ENCODE results near the gene CST6. TPM values are rescaled to one million over a fixed set of nuclear protein-coding genes. Genes with fewer than 3 reads are reported as not detected.

Gene CST6
- total and polyA plus RNA-seq, 5 experiments from 2014 or later = not detected

DNA sequence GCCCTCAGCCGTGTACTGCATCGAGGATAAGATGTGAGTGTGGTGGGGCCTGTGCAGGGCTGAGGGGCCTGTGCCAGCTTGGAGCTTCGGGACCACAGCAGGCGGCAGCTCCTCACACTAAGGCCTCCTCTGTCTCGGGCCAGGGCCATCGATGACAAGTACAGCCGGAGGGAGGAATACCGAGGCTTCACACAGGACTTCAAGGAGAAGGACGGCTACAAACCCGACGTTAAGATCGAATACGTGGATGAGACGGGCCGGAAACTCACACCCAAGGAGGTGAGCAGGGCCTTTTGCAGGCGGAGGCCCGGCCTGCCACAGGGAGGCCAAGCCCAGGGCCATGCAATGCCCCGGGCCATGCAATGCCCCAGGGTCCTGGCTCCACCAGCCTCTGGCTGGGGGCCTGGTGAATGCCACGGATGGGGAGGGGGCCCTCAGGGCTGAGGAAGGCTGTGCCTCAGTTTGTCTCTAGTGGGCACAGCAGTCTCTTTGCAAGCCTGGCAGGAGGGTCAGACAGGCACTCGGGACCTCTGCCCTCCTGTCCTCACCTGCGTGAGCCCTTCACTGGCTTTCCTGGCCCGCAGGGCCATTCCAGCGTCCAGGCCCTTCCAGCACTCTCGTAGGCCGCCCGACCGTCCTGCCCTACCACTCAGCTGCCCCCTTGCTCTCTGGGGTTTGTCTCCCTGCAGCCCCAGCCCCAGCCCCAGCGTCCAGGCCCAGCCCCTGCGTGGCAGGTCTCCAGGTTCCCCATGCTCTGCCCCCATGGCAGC is 34.0 kb upstream of the CST6 start:
- no peaks in the 10 kb centered on the region for H3K27me3 Mint-ChIP-seq
- DNase-seq = no peak
- H3K27ac Mint-ChIP-seq = peak overlapping the region in 1 of 10 donors; percentile 92
- no peak overlapping the region for H3K4me3 Mint-ChIP-seq
- no peak for ATAC-seq
- peaks cover 3 to 8% (median 5%) of the 10 kb centered on the region in 4 donors for H3K4me1 Mint-ChIP-seq
- POLR2A ChIA-PET = interaction anchor here (0.6 to 1.7 kb wide), 4 partner anchors 18 to 291 kb away, joined by 3 to 4 read pairs (median 3); no protein-coding TSS in a partner anchor
- H3K36me3 Mint-ChIP-seq = peaks cover 0 to 62% (median 6%) of the 10 kb centered on the region in 3 donors
- H3K9me3 Mint-ChIP-seq = no peaks in the 10 kb centered on the region

DNA sequence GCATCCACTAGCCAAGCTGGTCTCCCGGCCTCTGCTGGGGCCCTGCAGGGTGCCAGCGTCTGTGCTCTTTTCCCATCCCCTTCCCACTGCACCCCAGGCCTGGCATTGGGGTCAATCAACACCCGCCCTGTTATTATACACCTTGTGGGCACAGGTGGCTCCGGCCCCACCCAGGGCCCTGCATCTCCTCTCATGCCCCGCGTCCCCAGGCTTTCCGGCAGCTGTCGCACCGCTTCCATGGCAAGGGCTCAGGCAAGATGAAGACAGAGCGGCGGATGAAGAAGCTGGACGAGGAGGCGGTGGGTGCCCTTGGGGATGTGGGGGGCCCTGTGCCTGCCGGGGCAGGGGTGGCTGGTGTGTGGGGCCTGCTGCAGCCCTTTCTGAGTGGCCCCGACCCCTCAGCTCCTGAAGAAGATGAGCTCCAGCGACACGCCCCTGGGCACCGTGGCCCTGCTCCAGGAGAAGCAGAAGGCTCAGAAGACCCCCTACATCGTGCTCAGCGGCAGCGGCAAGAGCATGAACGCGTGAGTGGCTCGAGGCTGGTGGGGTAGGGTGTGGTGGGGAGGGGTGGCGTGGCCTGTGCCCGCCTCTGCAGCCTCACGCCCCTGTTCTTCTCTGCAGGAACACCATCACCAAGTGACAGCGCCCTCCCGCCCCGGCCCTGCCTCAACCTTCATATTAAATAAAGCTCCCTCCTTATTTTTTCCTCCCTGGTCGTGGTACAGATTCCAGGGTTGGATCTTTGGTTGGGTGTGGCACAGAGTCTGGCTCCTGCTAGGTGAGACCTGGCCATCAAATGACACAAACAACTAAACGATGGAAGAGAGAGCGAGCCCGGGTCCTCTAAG is 33.2 kb upstream of the CST6 start:
- H3K9me3 Mint-ChIP-seq = no peaks in the 10 kb centered on the region
- no peaks in the 10 kb centered on the region for H3K27me3 Mint-ChIP-seq
- H3K36me3 Mint-ChIP-seq = peaks cover 0 to 54% (median 6%) of the 10 kb centered on the region in 3 donors
- H3K4me3 Mint-ChIP-seq = no peak overlapping the region
- peaks cover 3 to 8% (median 5%) of the 10 kb centered on the region in 4 donors for H3K4me1 Mint-ChIP-seq
- ATAC-seq (no peak), DNase-seq (peak in 1 of 10 donors; percentile 64)
- POLR2A ChIA-PET = interaction anchor here (0.6 to 1.7 kb wide), 4 partner anchors 19 to 292 kb away, joined by 3 to 5 read pairs (median 4); partner anchors contain the start of gene FIBP
- peak overlapping the region in 3 of 10 donors; percentile 40 to 76 (median 67) for H3K27ac Mint-ChIP-seq

DNA sequence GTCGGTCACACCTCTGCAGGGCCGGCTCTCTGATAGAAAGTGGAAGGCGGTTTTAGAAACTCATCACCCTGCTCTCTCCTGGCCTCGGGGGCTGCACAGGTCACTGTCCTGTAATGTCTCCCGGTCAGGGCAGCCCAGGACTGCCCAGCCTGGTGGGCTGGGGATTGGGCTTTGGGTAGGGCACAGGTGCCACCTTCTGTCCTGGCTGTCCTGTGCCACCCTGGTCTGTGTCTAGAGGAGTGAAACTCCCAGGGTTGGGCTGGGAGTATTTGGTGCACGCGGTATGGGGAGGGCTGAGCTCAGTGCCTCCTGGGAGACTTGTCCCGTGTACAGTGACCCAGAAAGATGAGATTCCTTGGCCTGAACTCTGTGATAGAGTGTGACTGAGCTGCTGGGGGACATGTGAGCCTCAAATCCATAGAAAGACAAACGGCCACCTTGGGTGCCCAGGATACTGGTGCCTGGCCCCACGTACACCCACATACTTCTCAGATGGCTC is 32.5 kb upstream of the CST6 start:
- peaks cover 3 to 8% (median 5%) of the 10 kb centered on the region in 4 donors for H3K4me1 Mint-ChIP-seq
- H3K36me3 Mint-ChIP-seq = peaks cover 0 to 49% (median 4%) of the 10 kb centered on the region in 3 donors
- ATAC-seq = no peak
- H3K9me3 Mint-ChIP-seq = no peaks in the 10 kb centered on the region
- no peak for DNase-seq
- peak overlapping the region in 5 of 10 donors; percentile 19 to 85 (median 63) for H3K27ac Mint-ChIP-seq
- POLR2A ChIA-PET = interaction anchor here (1.2 to 1.7 kb wide), 2 partner anchors 91 to 121 kb away, joined by 3 to 5 read pairs; partner anchors contain the start of gene FIBP
- no peak overlapping the region for H3K4me3 Mint-ChIP-seq
- no peaks in the 10 kb centered on the region for H3K27me3 Mint-ChIP-seq

DNA sequence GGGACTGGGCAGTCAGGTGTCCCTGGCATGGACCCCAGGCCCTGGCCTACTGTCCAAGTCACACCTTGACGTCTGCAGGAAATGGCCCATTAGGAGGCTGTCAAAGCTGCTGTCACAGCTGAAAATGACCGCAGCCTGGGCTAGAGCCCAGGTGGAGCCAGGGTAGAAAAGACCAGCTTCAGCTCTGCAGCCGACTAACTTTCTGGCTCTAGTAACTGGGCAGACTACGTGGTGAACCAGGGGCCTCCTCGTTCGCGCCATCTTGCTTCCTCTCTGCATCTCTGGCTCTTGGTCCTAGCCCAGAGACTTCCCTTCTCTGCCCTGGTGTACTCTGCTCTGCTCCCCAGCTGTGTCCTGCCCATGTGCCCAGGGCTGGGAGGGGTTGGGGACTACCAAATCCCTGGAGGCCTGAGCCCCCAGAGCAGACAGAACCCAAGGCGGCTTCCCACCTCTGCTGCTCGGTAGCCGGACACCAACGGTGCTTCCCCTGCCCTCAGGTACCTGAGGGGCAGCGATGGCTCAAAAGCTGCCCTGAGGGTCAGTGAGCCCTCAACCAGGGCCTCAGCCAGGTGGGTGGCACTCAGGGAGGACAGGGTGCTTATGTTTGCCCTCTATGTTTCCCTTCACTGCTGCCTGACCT is 30.6 kb upstream of the CST6 start:
- POLR2A ChIA-PET = interaction anchor here (0.9 to 1.3 kb wide), 3 partner anchors 9 to 97 kb away, joined by 4 to 5 read pairs (median 5); partner anchors contain the start of gene FIBP
- Mint-ChIP-seq H3K36me3 (peaks cover 0 to 34% (median 4%) of the 10 kb centered on the region in 3 donors), H3K9me3 (no peaks in the 10 kb centered on the region), H3K4me3 (no peak overlapping the region), H3K4me1 (no peaks in the 10 kb centered on the region), H3K27me3 (no peaks in the 10 kb centered on the region), H3K27ac (peak overlapping the region in 6 of 10 donors; percentile 33 to 86 (median 60))
- DNase-seq = no peak
- ATAC-seq = peak in 1 of 2 donors; percentile 8

DNA sequence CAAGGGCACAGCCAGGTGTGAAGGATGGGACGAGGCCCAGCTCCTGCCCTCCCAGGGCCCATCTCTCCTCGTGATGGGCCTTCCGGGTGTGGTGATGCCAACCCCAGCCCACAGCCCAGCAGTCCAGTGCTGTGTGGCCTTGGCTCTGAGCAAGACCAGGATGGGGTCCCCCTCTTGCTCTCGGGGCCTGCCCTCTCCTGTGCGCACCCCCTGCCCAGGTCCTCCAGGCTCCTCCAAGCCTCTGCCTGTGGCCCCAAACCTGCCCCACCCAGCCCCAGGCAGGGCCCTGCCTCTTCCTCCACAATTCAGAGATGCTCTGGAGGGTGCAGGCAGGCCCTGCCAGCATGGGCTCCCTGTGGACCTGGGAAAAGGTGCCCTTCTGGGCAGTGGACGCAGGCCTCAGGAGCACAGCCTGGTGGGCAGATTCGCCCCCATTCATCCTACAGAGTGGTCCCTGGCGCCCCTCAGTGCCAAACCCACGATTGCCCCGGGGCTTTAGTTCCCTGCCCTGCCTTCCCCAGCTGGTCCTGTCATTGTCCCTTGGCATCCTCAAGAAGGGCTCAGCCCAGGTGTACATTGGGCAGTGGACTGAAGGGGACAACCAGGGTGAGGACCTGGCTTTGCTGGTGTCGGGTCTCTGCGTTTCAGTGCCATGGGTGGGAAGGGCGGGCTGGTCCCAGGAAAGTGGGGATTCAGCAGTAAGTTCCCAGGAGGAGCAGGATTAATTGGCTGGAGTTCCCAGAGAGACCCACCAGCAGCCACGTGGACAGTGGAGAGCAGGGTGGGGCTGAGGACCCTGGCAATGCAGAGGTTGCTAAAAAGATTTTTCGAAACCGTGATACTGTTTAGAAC is 29.6 kb upstream of the CST6 start:
- Mint-ChIP-seq H3K9me3 (no peaks in the 10 kb centered on the region), H3K36me3 (peaks cover 0 to 25% (median 4%) of the 10 kb centered on the region in 3 donors), H3K4me3 (no peak overlapping the region), H3K4me1 (no peaks in the 10 kb centered on the region), H3K27me3 (no peaks in the 10 kb centered on the region), H3K27ac (peak overlapping the region in 2 of 10 donors; percentile 53 to 81)
- DNase-seq (no peak), ATAC-seq (no peak)
- POLR2A ChIA-PET = interaction anchor here (0.6 to 1.4 kb wide), 4 partner anchors 10 to 94 kb away, joined by 3 to 5 read pairs (median 4); partner anchors contain the start of gene FIBP

DNA sequence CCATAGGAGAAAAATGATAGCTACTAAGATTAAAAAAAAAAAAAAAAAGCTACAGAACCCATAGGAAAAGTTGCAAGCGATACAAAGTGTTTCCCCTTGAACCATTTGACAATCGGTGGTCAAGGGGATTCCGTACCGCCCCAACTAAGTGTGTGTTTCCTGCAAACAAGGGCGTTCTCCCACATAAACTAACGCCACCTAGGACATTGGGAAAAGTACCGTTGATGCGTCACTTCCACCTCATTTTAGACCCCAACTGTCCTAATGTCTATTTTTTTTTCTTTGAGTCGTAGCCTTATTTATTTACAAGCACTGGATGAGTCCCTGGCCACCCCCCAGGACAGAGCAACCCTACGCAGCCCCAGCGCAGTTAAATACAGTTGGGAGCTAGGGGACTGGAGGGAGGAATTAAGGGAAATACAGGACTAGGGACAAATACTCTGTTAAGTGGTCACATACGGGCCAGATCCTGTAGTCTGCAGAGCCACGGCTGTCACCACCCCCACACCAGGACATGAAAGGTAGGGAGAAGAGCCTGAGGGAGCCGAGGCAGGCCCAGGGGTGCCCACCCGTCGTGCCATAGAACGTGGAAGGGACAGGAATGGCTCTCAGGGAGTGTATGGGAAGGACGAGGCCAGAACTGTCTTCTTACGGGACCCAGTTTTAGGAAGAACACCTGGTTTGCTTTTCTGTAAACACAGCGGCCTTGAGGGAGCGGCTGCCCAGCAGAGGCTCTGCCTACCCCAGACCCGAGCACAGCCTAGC is 28.8 kb upstream of the CST6 start:
- ATAC-seq (no peak), DNase-seq (no peak)
- H3K27ac Mint-ChIP-seq = no peak overlapping the region
- H3K36me3 Mint-ChIP-seq = peaks cover 0 to 20% (median 4%) of the 10 kb centered on the region in 3 donors
- POLR2A ChIA-PET = interaction anchor here (1.4 kb wide), 1 partner anchor 9 kb away, joined by 3 read pairs; no protein-coding TSS in a partner anchor
- no peaks in the 10 kb centered on the region for H3K27me3 Mint-ChIP-seq
- H3K4me3 Mint-ChIP-seq = no peak overlapping the region
- no peaks in the 10 kb centered on the region for H3K9me3 Mint-ChIP-seq
- H3K4me1 Mint-ChIP-seq = no peaks in the 10 kb centered on the region

DNA sequence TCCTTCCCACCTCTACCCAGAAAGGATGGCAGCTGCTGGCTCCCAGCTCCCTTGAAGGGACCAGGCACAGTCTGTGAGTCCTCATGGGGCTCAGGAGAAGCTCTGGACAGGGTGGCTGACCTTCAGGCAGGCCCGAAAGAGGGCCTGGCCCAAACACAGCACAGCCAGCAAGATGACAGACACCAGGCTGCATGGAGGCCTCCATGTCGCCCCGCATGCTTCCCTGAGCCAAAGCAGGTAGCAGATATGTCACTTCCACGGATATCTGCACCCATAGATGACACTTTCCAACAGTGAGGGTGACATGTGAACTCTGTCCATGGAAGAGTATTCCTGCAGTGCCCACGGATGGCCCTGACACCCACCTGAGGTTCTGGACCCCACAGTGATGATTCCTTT is 28.2 kb upstream of the CST6 start:
- no peaks in the 10 kb centered on the region for H3K27me3 Mint-ChIP-seq
- peaks cover 0 to 14% (median 4%) of the 10 kb centered on the region in 3 donors for H3K36me3 Mint-ChIP-seq
- ATAC-seq (no peak), DNase-seq (no peak)
- no peak overlapping the region for H3K27ac Mint-ChIP-seq
- no peaks in the 10 kb centered on the region for H3K9me3 Mint-ChIP-seq
- H3K4me3 Mint-ChIP-seq = no peak overlapping the region
- POLR2A ChIA-PET = interaction anchor here (1.4 kb wide), 1 partner anchor 9 kb away, joined by 3 read pairs; no protein-coding TSS in a partner anchor
- H3K4me1 Mint-ChIP-seq = no peaks in the 10 kb centered on the region

DNA sequence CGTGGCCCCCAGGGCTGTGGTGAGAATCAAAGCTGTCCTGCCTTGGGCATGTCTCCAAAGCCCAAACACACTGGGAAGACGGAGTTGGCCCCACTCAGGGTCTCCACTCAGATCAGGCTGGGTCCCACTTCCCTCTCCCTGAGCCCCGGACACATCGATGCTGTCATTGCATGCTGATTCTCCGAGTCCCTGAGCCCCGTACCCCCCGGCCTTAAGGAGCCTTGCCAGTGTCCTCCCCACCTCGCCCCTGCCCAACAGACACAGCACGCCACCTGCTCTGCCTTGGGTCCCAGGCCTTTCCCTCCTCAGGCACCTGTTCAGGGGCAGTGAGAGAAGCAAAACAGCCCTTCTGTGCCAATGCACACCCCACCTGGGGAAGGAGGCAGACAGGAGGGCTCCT is 24.5 kb upstream of the CST6 start:
- Mint-ChIP-seq H3K27ac (no peak overlapping the region), H3K4me1 (peaks cover 1 to 7% (median 5%) of the 10 kb centered on the region in 4 donors), H3K9me3 (no peaks in the 10 kb centered on the region), H3K36me3 (peaks cover 0 to 2% (median 0%) of the 10 kb centered on the region in 3 donors), H3K27me3 (no peaks in the 10 kb centered on the region), H3K4me3 (no peak overlapping the region)
- no peak for ATAC-seq
- no peak for DNase-seq
- POLR2A ChIA-PET = interaction anchor here (0.6 to 1.3 kb wide), 3 partner anchors 27 to 99 kb away, joined by 3 read pairs; no protein-coding TSS in a partner anchor

DNA sequence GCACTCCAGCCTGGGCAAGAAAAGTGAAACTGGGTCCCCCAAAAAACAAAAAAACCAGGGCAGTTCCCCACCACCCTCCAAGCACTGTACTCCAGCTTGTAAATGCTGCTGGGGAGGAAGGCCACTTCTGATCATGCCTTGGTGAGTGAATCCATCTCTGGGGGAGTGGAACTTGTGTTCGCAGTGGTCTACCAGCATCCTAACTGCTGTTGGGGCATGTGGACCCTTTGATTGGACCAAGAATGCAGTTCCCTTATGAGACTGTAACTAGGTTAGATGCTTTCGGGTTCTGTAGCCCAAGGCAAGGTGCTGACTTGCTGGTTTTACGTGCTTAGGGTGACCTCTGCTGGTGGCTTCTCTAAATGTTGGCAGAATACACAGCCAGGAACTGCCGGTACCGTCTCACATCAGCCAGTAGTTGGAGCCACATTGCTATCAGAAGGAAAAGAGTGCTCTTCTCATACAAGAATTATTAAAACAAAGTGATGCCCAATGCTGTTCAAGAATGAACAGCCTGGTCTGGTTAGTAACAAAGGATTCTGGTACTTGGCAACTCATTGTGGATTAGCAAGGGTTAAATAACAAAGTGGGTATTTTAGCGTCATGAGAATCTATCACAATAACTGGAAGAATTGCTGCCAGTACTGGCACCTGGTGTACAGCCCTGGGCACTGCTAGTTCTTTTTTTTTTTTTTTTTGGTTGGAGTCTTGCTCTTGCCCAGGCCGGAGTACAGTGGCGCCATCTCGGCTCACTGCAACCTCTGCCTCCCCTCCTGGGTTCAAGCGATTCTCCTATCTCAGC is 22.8 kb upstream of the CST6 start:
- Mint-ChIP-seq H3K27me3 (no peaks in the 10 kb centered on the region), H3K9me3 (no peaks in the 10 kb centered on the region)

DNA sequence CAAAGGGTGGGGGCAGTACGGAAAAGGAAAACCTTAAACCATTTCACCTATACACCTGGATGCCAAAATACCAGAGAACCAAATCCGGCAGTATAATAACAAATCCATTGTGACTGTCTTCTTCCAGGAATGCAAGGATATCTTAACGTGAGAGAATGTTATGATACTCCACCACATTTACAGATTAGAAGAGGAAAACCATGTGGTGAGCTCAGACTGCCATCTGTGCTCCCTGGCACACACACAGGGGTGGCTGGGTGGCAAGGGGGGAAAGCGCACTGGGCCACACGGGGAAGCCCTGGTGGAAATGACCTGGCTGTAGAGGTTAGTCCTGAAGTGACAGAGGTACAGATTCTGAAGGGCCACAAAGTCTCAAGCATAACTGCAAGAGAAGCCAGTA is 19.8 kb upstream of the CST6 start:
- Mint-ChIP-seq H3K4me1 (peaks cover 4 to 7% (median 6%) of the 10 kb centered on the region in 4 donors), H3K36me3 (peaks cover 0 to 24% (median 2%) of the 10 kb centered on the region in 3 donors), H3K9me3 (no peaks in the 10 kb centered on the region), H3K4me3 (no peak overlapping the region), H3K27me3 (no peaks in the 10 kb centered on the region), H3K27ac (peak overlapping the region in 3 of 10 donors; percentile 21 to 47 (median 29))
- ATAC-seq (no peak), DNase-seq (no peak)
- POLR2A ChIA-PET = interaction anchor here (1.0 to 1.4 kb wide), 2 partner anchors 9 kb away, joined by 3 read pairs; no protein-coding TSS in a partner anchor

More for the DNA sequence above, 22.8 kb upstream of the CST6 start:
- Mint-ChIP-seq H3K4me3 (no peak overlapping the region), H3K36me3 (peaks cover 0 to 2% (median 0%) of the 10 kb centered on the region in 3 donors), H3K27ac (peak overlapping the region in 9 of 10 donors; percentile 28 to 93 (median 76)), H3K4me1 (peaks cover 1 to 7% (median 5%) of the 10 kb centered on the region in 4 donors)
- POLR2A ChIA-PET = interaction anchor here (0.5 to 2.4 kb wide), 11 partner anchors 14 to 302 kb away, joined by 3 to 9 read pairs (median 4); partner anchors contain the start of genes BANF1, CCDC85B, FIBP and KAT5
- ATAC-seq (peak; percentile 98 to 99), DNase-seq (peak; percentile 70 to 96 (median 92))
